H9 (cell line): ENCODE data around the gene IGF2R. TPM values are rescaled to one million over a fixed set of nuclear protein-coding genes. Genes with fewer than 3 reads are reported as not detected.

Source experiments
- DNase-seq: peaks from one replicate; pipeline ENCODE4 v3.0.0-alpha.2; 2017
- H2AFZ ChIP-seq: one replicate; pipeline ENCODE4 v1.6.1; 2013; ENCODE audit warnings: mild to moderate bottlenecking, low read length, control low read depth, moderate library complexity
- H2AK5ac ChIP-seq: 2 replicates; pipeline ENCODE4 v1.6.1; 2013; ENCODE audit warnings: low read length, control low read depth, mixed read lengths; ENCODE audit not compliant: insufficient read length
- H2BK120ac ChIP-seq: one replicate; pipeline ENCODE4 v1.6.1; 2013; ENCODE audit warnings: low read depth, mild to moderate bottlenecking, low read length, control low read depth, inconsistent platforms; ENCODE audit not compliant: poor library complexity, severe bottlenecking
- H2BK12ac ChIP-seq: 2 replicates; pipeline ENCODE4 v1.6.1; 2013; ENCODE audit warnings: low read length, control low read depth, mixed read lengths, low read depth; ENCODE audit not compliant: insufficient read length
- H2BK15ac ChIP-seq: 2 replicates; pipeline ENCODE4 v1.6.1; 2013; ENCODE audit warnings: low read depth, low read length, control low read depth
- H2BK20ac ChIP-seq: one replicate; pipeline ENCODE4 v1.6.1; 2013; ENCODE audit warnings: low read depth, mild to moderate bottlenecking, low read length, control low read depth, inconsistent platforms; ENCODE audit not compliant: poor library complexity, severe bottlenecking
- H2BK5ac ChIP-seq: 2 replicates; pipeline ENCODE4 v1.6.1; 2013; ENCODE audit warnings: low read length, control low read depth, mixed read lengths; ENCODE audit not compliant: insufficient read length
- H3K14ac ChIP-seq: 2 replicates; pipeline ENCODE4 v1.6.1; 2013; ENCODE audit warnings: low read length, control low read depth; ENCODE audit not compliant: insufficient read depth
- H3K18ac ChIP-seq: 2 replicates; pipeline ENCODE4 v1.6.1; 2013; ENCODE audit warnings: low read depth, mild to moderate bottlenecking, mixed read lengths, low read length, control low read depth; ENCODE audit not compliant: insufficient read length
- H3K23ac ChIP-seq: 2 replicates; pipeline ENCODE4 v1.6.1; 2013; ENCODE audit warnings: low read length, control low read depth, mixed read lengths, low read depth; ENCODE audit not compliant: insufficient read length
- H3K23me2 ChIP-seq: 2 replicates; pipeline ENCODE4 v1.6.1; 2013; ENCODE audit warnings: low read depth, mild to moderate bottlenecking, mixed read lengths, low read length, control low read depth; ENCODE audit not compliant: insufficient read length, poor library complexity, severe bottlenecking
- H3K27ac ChIP-seq: 2 replicates; pipeline ENCODE4 v1.5.1; 2013; ENCODE audit warnings: low read length, control low read depth, mixed read lengths, low read depth; ENCODE audit not compliant: insufficient read length
- H3K27me3 ChIP-seq: 2 replicates; pipeline ENCODE4 v1.6.1; 2013; ENCODE audit warnings: low read length, control low read depth, inconsistent platforms; ENCODE audit not compliant: insufficient read depth
- H3K4ac ChIP-seq: 2 replicates; pipeline ENCODE4 v1.6.1; 2013; ENCODE audit warnings: low read depth, mild to moderate bottlenecking, control low read depth, inconsistent platforms, low read length, moderate library complexity
- H3K4me1 ChIP-seq: 2 replicates; pipeline ENCODE4 v1.6.1; 2013; ENCODE audit warnings: low read length, control low read depth, inconsistent platforms; ENCODE audit not compliant: insufficient read depth
- H3K4me2 ChIP-seq: 2 replicates; pipeline ENCODE4 v1.6.1; 2013; ENCODE audit warnings: low read length, control low read depth, mixed read lengths; ENCODE audit not compliant: insufficient read length, insufficient read depth
- H3K56ac ChIP-seq: 2 replicates; pipeline ENCODE4 v1.6.1; 2013; ENCODE audit warnings: low read depth, mild to moderate bottlenecking, mixed read lengths, low read length, control low read depth; ENCODE audit not compliant: insufficient read length
- H3K79me1 ChIP-seq: 2 replicates; pipeline ENCODE4 v1.6.1; 2013; ENCODE audit warnings: low read depth, mild to moderate bottlenecking, moderate library complexity, low read length, control low read depth, inconsistent platforms; ENCODE audit not compliant: insufficient read depth, poor library complexity, severe bottlenecking
- H3K79me2 ChIP-seq: 2 replicates; pipeline ENCODE4 v1.6.1; 2013; ENCODE audit warnings: low read length, control low read depth, inconsistent platforms; ENCODE audit not compliant: insufficient read depth
- H3K9ac ChIP-seq: 2 replicates; pipeline ENCODE4 v1.6.1; 2013; ENCODE audit warnings: low read length, control low read depth, mixed read lengths; ENCODE audit not compliant: insufficient read length; ENCODE audit errors: extremely low read depth
- H3K9me3 ChIP-seq: one replicate; pipeline ENCODE4 v1.6.1; 2013; ENCODE audit warnings: low read depth, low read length, inconsistent platforms; ENCODE audit not compliant: control insufficient read depth
- H3T11ph ChIP-seq: one replicate; pipeline ENCODE4 v1.6.1; 2013; ENCODE audit warnings: mild to moderate bottlenecking, low read length, control low read depth, inconsistent platforms
- H4K20me1 ChIP-seq: one replicate; pipeline ENCODE4 v1.6.1; 2013; ENCODE audit not compliant: control insufficient read depth, insufficient read length, insufficient read depth
- H4K5ac ChIP-seq: 2 replicates; pipeline ENCODE4 v1.6.1; 2013; ENCODE audit warnings: low read depth, mild to moderate bottlenecking, mixed read lengths, low read length, control low read depth; ENCODE audit not compliant: insufficient read length
- H4K8ac ChIP-seq: replicated peaks from 2 replicates; pipeline ENCODE4 v1.6.1; 2013; ENCODE audit warnings: low read length, control low read depth, mixed read lengths, low read depth; ENCODE audit not compliant: insufficient read length
- H4K91ac ChIP-seq: 2 replicates; pipeline ENCODE4 v1.6.1; 2013; ENCODE audit warnings: low read depth, mild to moderate bottlenecking, moderate library complexity, mixed read lengths, low read length, control low read depth; ENCODE audit not compliant: insufficient read length
- H3K27ac Mint-ChIP-seq, 3 experiments: 2 replicates in 2 of 3; 3 replicates in 1 of 3; pipeline ENCODE4 v1.8.0; 2020 to 2021; ENCODE audit warnings: mixed read lengths in 3 of 3, mild to moderate bottlenecking in 1 of 3, moderate library complexity in 1 of 3
- H3K27me3 Mint-ChIP-seq: 2 replicates; pipeline ENCODE4 v1.8.0; 2021; ENCODE audit warnings: low read depth, mild to moderate bottlenecking, moderate library complexity, mixed read lengths
- H3K36me3 Mint-ChIP-seq, 3 experiments: 2 replicates in 2 of 3; 3 replicates in 1 of 3; pipeline ENCODE4 v1.8.0; 2020 to 2021; ENCODE audit warnings: low read depth in 3 of 3, mixed read lengths in 3 of 3; ENCODE audit not compliant: insufficient read depth in 1 of 3
- H3K4me1 Mint-ChIP-seq, 2 experiments: 2 replicates each; pipeline ENCODE4 v1.8.0; 2020; ENCODE audit warnings: mixed read lengths in 2 of 2
- H3K4me3 Mint-ChIP-seq, 2 experiments: 2 replicates in 1 of 2; 3 replicates in 1 of 2; pipeline ENCODE4 v1.8.0; 2020 to 2021; ENCODE audit warnings: mild to moderate bottlenecking in 2 of 2, mixed read lengths in 2 of 2, moderate library complexity in 1 of 2
- H3K9me3 Mint-ChIP-seq, 2 experiments: 2 replicates in 1 of 2; 3 replicates in 1 of 2; pipeline ENCODE4 v1.8.0; 2020; ENCODE audit warnings: mild to moderate bottlenecking in 2 of 2, mixed read lengths in 2 of 2, moderate library complexity in 1 of 2
- CTCF ChIP-seq: fragments of 200-600 bp; sonication (generic); conservative IDR thresholded peaks from 3 replicates; pipeline ENCODE4 v1.8.0; 2021; ENCODE audit warnings: antibody characterized with exemption, mild to moderate bottlenecking
- WGBS: extraction: QIAGEN DNeasy Blood & Tissue Kit; methylation state at CpG from one replicate; pipeline ENCODE4 v1.1.7; 2013; ENCODE audit warnings: missing lambda C conversion rate, low lambda C conversion rate, mixed read lengths; ENCODE audit not compliant: insufficient read length; ENCODE audit errors: extremely low coverage; 5-methylcytosine and 5-hydroxymethylcytosine counted together
- total RNA-seq: library from RNA; stranded (reverse); gene quantifications from 2 replicates; pipeline ENCODE4 v1.2.1, GENCODE V29; 2021

Gene IGF2R
- total RNA-seq, 1 experiment from 2014 or later, result 66.7 TPM

DNA sequence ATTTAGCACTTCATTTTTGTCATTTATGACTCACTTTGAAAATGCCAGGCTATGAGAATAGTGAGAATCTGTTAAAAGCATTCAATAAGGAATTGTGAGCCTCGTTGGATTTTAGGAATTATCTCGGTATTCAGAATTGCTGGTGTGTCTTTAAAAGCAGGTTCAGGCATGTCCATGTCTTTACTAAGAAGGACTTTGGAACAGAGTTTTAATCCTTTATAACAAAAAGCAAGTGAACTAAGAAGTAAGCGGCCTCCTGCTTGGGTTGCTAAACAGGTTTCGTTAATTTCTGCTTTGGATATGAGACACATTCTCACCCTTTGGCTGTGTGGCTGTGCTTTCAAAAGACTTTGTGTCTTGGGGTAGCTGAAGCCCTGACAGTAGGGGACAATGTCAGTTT lies 74.9 kb downstream of the IGF2R start:
- Histone ChIP-seq H3K79me1 (no peaks in the 10 kb centered on the region), H3K4me2 (no peak overlapping the region), H4K5ac (no peak overlapping the region), H3K79me2 (no peaks in the 10 kb centered on the region), H3K27ac (no peak overlapping the region), H2AK5ac (no peak overlapping the region), H4K20me1 (no peaks in the 10 kb centered on the region), H3K4me1 (no peaks in the 10 kb centered on the region), H2BK5ac (no peak overlapping the region), H2BK20ac (no peak overlapping the region), H3K14ac (no peak overlapping the region), H3K27me3 (no peaks in the 10 kb centered on the region), H3K23me2 (no peaks in the 10 kb centered on the region), H2AFZ (no peak overlapping the region), H3K18ac (no peak overlapping the region), H2BK12ac (no peak overlapping the region), H4K91ac (no peak overlapping the region), H2BK120ac (no peak overlapping the region), H3K4ac (no peak overlapping the region), H3T11ph (no peak overlapping the region), H2BK15ac (no peak overlapping the region), H3K9ac (no peak overlapping the region), H4K8ac (no peak overlapping the region), H3K23ac (no peak overlapping the region), H3K9me3 (no peaks in the 10 kb centered on the region), H3K56ac (no peak overlapping the region)
- no peak for TF ChIP-seq CTCF
- H3K36me3 Mint-ChIP-seq, result peaks cover 54 to 80% (median 77%) of the 10 kb centered on the region in 3 experiments; a peak in 6 of 7 replicates
- H3K27me3 Mint-ChIP-seq, result no peaks in the 10 kb centered on the region
- DNase-seq, result no peak
- no peaks in the 10 kb centered on the region for H3K4me1 Mint-ChIP-seq
- H3K4me3 Mint-ChIP-seq, result no peak overlapping the region
- WGBS, result no CpG with 5 or more reads among the region's 4 CpGs
- H3K9me3 Mint-ChIP-seq, result no peaks in the 10 kb centered on the region
- H3K27ac Mint-ChIP-seq, result no peak overlapping the region
